Measurements from ENCODE around the gene CSNK1G2. TPM values are rescaled to one million over a fixed set of nuclear protein-coding genes. Genes with fewer than 3 reads are reported as not detected.

CSNK1G2 gene
- polyA plus RNA-seq, 1 donor from 2014 or later, result 110 TPM

DNA sequence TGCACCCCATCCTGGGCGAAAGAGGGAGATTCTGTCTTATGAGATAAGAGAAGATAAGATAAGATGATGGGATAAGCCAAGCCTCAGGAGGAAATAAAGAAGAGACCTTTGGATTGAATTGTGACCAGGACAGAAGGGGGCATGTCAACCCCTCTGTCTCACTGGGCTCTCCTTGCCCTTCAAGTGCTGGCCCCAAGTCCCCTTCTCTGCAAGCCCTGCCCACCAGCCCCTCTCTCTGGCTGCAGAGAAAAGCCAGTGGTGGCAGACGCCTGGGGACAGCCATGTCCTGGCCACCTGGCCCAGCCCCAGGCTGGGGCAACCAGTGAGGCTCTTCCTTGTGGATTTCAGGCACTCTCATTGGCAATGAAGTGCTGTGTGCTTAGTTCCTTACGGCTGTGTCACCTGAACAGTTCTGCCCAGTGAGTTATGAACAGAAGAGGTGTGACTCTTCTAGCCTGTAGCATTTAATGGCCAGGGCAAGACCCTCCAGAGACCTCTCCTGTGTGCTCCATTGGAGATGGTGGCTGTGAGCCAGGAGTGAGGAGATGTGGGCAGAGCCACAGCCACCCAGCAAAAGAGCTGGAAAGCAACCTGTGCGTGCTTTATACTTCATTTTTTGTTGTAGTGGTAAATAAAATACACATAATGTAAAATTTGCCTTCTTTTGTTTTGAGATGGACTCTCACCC is 80.6 kb downstream of the CSNK1G2 start:
- no peaks in the 10 kb centered on the region for H3K79me2 ChIP-seq (replicated peaks; ENCODE audit: insufficient read depth, low read length)
- H3K27ac ChIP-seq (ENCODE audit: low read length), result no peak overlapping the region
- no peak overlapping the region for H2AFZ ChIP-seq (ENCODE audit: low read depth, low read length)
- H3K4me2 ChIP-seq (ENCODE audit: low read length), result no peak overlapping the region
- H3K9me3 ChIP-seq (ENCODE audit: low read length), result no peaks in the 10 kb centered on the region
- H3K27me3 ChIP-seq (ENCODE audit: insufficient read depth, low read depth, low read length), result no peaks in the 10 kb centered on the region
- H3K36me3 ChIP-seq (ENCODE audit: insufficient read depth, low read length), result no peaks in the 10 kb centered on the region
- no peaks in the 10 kb centered on the region for H3F3A ChIP-seq (ENCODE audit: insufficient read depth, low read length, poor library complexity, severe bottlenecking)
- TF ChIP-seq EP300 (conservative IDR thresholded peaks at IDR 0.05; ENCODE audit: poor library complexity, severe bottlenecking) (no peak), RAD21 (conservative IDR thresholded peaks at IDR 0.05) (no peak), SMC3 (conservative IDR thresholded peaks at IDR 0.05; ENCODE audit: poor library complexity) (no peak), MXI1 (conservative IDR thresholded peaks at IDR 0.05; ENCODE audit: poor library complexity, severe bottlenecking) (no peak)
- TF ChIP-seq, protein P1, sequence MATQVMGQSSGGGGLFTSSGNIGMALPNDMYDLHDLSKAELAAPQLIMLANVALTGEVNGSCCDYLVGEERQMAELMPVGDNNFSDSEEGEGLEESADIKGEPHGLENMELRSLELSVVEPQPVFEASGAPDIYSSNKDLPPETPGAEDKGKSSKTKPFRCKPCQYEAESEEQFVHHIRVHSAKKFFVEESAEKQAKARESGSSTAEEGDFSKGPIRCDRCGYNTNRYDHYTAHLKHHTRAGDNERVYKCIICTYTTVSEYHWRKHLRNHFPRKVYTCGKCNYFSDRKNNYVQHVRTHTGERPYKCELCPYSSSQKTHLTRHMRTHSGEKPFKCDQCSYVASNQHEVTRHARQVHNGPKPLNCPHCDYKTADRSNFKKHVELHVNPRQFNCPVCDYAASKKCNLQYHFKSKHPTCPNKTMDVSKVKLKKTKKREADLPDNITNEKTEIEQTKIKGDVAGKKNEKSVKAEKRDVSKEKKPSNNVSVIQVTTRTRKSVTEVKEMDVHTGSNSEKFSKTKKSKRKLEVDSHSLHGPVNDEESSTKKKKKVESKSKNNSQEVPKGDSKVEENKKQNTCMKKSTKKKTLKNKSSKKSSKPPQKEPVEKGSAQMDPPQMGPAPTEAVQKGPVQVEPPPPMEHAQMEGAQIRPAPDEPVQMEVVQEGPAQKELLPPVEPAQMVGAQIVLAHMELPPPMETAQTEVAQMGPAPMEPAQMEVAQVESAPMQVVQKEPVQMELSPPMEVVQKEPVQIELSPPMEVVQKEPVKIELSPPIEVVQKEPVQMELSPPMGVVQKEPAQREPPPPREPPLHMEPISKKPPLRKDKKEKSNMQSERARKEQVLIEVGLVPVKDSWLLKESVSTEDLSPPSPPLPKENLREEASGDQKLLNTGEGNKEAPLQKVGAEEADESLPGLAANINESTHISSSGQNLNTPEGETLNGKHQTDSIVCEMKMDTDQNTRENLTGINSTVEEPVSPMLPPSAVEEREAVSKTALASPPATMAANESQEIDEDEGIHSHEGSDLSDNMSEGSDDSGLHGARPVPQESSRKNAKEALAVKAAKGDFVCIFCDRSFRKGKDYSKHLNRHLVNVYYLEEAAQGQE (IDR thresholded peaks at IDR 0.05; ENCODE audit: borderline replicate concordance), result no peak
- H3K9ac ChIP-seq (ENCODE audit: low read length), result no peak overlapping the region
- no peaks in the 10 kb centered on the region for H3K9me2 ChIP-seq (ENCODE audit: insufficient read depth, low read length)
- H3K4me3 ChIP-seq (ENCODE audit: low read length), result no peak overlapping the region
- no peaks in the 10 kb centered on the region for H4K20me1 ChIP-seq (ENCODE audit: insufficient read depth)

DNA sequence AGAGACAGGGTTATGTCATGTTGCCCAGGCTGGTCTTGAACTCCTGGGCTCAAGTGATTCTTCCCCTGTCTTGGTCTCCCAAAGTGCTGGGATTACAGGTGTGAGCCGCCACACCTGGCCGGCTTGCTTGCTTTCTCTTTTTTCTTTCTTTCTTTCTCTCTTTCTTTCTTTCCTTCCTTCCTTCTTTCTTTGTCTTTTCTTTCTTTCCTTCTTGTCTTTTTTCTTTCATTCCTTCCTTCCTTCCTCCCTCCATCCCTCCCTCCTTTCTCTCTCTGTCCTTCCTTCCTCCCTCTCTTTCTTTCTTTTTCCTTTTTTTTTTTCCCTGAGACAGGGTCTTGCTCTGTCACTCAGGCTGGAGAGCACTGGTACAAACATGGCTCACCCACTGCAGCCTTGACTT is 81.3 kb downstream of the CSNK1G2 start:
- H3K9me3 ChIP-seq (ENCODE audit: low read length), result no peaks in the 10 kb centered on the region
- no peak overlapping the region for H3K9ac ChIP-seq (ENCODE audit: low read length)
- H3K36me3 ChIP-seq (ENCODE audit: insufficient read depth, low read length), result no peaks in the 10 kb centered on the region
- no peak for TF ChIP-seq POLR2AphosphoS5 (IDR thresholded peaks at IDR 0.05)
- no peak for TF ChIP-seq MXI1 (conservative IDR thresholded peaks at IDR 0.05; ENCODE audit: poor library complexity, severe bottlenecking)
- no peak for TF ChIP-seq SMC3 (conservative IDR thresholded peaks at IDR 0.05; ENCODE audit: poor library complexity)
- TF ChIP-seq RAD21 (conservative IDR thresholded peaks at IDR 0.05), result no peak
- TF ChIP-seq, protein P2, sequence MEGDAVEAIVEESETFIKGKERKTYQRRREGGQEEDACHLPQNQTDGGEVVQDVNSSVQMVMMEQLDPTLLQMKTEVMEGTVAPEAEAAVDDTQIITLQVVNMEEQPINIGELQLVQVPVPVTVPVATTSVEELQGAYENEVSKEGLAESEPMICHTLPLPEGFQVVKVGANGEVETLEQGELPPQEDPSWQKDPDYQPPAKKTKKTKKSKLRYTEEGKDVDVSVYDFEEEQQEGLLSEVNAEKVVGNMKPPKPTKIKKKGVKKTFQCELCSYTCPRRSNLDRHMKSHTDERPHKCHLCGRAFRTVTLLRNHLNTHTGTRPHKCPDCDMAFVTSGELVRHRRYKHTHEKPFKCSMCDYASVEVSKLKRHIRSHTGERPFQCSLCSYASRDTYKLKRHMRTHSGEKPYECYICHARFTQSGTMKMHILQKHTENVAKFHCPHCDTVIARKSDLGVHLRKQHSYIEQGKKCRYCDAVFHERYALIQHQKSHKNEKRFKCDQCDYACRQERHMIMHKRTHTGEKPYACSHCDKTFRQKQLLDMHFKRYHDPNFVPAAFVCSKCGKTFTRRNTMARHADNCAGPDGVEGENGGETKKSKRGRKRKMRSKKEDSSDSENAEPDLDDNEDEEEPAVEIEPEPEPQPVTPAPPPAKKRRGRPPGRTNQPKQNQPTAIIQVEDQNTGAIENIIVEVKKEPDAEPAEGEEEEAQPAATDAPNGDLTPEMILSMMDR (IDR thresholded peaks at IDR 0.05; ENCODE audit: poor library complexity, severe bottlenecking), result no peak
- no peak for TF ChIP-seq TAF1 (IDR thresholded peaks at IDR 0.05; ENCODE audit: low read depth)
- TF ChIP-seq, protein P1 (IDR thresholded peaks at IDR 0.05; ENCODE audit: borderline replicate concordance), result no peak
- no peak for TF ChIP-seq EZH2 (IDR thresholded peaks at IDR 0.05; ENCODE audit: borderline replicate concordance, insufficient read depth, low read length, poor library complexity, severe bottlenecking)
- TF ChIP-seq EP300 (conservative IDR thresholded peaks at IDR 0.05; ENCODE audit: poor library complexity, severe bottlenecking), result no peak
- H3K27me3 ChIP-seq (ENCODE audit: insufficient read depth, low read depth, low read length), result no peaks in the 10 kb centered on the region
- H3K27ac ChIP-seq (ENCODE audit: low read length), result no peak overlapping the region
- no peaks in the 10 kb centered on the region for H3K9me2 ChIP-seq (ENCODE audit: insufficient read depth, low read length)
- H4K20me1 ChIP-seq (ENCODE audit: insufficient read depth), result no peaks in the 10 kb centered on the region
- no peaks in the 10 kb centered on the region for H3F3A ChIP-seq (ENCODE audit: insufficient read depth, low read length, poor library complexity, severe bottlenecking)
- no peak overlapping the region for H3K4me3 ChIP-seq (ENCODE audit: low read length)
- no peak overlapping the region for H2AFZ ChIP-seq (ENCODE audit: low read depth, low read length)
- no peaks in the 10 kb centered on the region for H3K79me2 ChIP-seq (replicated peaks; ENCODE audit: insufficient read depth, low read length)
- H3K4me2 ChIP-seq (ENCODE audit: low read length), result no peak overlapping the region

Data from neural cell (in vitro differentiated cells).